Activated CD8-positive, alpha-beta memory T cell treated with anti-CD3 and anti-CD28 coated beads for 24 hours (primary cell): Measurements from ENCODE around the gene TRIM66.
A peak's percentile ranks its signal among the peaks of the same experiment; 100 is the strongest.
"Not testable (repeated sequence)": the region's sequence is repeated elsewhere in the genome, so short reads cannot be mapped to it uniquely, and the experiment has no call there.

Experiments
- DNase-seq: peaks from one replicate; pipeline ENCODE4 v3.0.0-alpha.2; 2020

TRIM66 gene

DNA sequence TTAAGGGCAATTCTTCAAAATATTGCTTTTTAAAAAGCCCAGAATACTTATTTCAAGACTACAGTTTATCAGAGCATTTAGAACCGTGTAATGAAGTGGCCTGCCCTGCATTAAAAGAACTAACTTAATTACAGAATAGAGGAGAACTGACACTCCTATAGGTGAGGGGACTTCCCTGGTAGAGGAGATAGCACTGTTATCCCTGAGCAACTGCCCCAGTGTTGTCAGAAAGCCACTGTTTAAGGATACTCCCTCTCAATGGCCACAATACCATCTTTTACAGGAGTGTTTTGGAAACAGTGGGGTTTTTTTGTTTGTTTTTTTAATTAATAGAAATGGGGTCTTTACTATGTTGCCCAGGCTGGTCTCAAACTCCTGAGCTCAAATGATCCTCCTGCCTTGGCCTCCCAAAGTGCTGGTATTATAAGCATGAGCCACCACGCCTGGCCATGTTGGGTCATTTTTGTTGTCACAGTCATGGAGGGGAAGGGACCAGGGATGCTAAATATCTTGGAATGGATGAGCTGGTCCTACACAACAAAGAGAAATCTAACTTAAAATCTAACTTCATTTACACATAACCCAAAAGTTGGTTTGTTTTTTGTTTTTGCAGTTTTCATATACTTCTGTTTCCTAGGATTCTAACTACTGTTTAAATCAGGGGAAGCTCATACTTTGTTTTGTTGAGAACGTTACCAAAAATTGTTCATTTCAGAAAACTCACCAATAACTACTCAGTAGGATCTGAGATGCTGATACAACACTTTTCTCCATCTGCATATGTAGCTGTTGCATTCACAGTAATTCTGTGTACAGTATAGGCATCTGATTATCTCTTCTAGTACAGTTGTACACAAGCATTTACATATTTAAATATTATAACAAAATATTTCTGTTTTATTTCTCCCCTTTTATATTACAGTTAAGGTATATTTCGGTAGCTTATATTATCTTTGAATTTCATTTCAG, 8.2 kb upstream of the TRIM66 start:
- DNase-seq, result no peak

DNA sequence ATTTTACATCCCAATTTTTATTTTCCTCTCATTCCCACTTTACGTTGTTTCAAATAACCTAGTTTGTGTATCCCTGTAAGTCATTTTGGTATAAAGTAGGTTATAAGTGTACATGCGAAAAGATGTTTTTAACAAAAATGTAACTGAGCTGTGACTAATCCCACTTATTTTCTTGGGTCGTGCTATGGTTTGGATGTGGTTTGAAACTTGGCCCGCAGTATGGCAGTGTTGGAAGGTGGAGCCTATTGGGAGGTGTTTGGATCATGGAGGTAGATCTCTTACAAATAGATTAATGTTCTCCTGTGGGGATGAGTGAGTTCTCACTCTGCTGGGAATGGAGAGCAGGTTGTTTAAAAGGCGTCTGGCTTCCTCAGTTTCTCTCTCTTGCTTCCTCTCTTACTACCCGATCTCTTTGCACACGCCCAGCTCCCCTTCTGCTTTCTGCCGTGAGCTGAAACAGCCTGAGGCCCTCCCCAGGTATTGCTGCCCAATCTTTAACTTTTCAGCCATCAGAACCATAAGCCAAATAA, 7.3 kb upstream of the TRIM66 start:
- no peak for DNase-seq

DNA sequence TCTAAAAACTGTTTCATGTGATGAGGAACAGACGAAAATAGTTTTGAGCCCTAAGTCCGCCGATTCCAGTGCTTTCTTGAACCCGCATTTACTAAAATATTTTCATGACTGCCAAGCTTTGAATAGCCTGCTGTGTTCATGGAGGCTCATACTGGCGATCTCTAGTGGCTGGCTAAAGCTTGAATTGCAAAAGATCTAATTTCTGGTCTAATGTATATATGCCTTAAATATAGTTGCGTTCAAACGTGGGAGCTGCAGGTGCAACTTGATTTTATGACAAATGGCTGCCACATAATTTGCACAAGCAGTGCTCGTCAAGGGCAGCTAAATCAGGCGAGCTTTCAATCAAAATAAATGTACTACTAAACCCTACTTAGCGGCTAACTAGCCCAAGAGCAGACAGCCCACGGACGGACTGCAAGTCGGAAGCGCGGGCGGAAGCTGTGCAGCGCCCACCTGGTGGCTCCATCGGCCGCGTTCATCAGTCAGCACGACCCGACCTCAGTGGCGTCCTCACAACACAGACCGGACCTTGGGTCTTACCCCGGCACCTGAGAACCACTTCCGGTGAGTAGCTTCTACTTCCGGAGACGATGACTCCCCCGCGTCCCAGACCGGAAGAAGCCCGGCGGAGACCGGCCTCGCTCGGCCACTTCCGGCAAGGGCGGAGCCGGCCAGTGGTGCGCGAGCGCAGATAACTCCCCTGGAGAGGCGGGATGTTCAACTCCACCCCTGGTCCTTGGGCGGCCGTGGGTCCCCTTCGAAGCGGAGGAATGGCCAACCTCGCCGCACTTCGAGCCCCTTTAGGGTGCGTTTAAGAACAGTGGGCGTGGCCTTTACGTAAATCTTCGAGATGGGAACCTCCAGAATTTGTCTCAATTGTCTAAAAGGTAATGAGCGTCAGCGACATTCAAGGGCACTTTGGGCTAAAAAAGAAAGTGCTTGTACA, 6.2 kb upstream of the TRIM66 start:
- DNase-seq, result peak; percentile 95

DNA sequence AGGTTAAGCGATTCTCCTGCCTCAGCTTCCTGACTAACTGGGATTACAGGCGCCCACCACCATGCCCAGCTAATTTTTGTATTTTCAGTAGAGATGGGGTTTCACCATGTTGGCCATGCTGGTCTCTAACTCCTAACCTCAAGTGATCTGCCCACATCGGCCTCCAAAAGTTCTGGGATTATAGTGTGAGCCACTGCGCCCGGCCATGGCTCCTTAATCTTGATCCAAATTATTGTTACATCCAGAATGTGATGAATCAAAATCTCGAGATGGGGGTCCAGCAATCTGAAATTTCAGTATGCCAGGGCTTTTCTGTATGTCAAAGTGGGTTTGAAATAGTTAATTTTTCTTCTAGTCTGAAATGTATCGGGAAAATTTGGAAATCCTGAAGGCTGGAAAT, 3.9 kb upstream of the TRIM66 start:
- peak; percentile 57 for DNase-seq

DNA sequence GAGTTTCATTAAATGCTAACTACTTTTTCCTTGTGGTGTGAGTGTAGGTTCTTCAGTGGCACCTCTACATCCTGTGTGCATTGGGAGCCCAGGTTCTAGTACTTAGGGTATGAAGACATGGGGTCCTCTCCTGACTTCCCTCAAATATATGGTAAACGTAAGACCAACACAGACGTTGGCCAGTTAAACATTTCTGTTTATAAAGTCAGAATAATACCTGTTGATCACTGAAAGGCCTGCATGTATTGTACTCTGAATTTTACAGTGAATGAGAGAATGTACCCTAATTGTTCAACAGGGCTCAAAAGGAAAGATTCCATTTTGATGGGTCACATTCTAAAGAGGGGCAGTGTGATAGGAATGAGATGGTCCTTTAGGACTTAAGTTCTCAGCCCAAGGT, 3.4 kb upstream of the TRIM66 start:
- DNase-seq, result no peak

DNA sequence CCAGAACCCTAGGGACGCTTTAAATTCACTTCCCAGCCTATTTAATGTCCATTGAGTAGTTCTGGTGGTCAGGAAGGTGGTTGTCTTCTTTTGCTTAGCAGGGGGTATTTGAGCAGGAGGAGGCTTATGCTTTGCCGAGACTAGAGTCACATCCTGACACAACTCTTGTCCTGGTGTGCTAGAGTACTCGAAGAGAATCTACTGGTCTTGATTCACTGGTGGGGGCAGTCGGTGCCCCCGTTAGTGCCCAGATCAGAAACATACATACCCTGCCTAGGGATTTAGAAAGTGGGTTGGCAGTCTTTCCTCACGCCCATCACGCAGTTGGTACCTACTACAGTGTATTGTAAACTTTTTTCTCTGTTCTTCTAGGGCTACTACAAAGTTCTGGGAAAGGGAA, 2.8 kb upstream of the TRIM66 start:
- DNase-seq, result peak; percentile 59

DNA sequence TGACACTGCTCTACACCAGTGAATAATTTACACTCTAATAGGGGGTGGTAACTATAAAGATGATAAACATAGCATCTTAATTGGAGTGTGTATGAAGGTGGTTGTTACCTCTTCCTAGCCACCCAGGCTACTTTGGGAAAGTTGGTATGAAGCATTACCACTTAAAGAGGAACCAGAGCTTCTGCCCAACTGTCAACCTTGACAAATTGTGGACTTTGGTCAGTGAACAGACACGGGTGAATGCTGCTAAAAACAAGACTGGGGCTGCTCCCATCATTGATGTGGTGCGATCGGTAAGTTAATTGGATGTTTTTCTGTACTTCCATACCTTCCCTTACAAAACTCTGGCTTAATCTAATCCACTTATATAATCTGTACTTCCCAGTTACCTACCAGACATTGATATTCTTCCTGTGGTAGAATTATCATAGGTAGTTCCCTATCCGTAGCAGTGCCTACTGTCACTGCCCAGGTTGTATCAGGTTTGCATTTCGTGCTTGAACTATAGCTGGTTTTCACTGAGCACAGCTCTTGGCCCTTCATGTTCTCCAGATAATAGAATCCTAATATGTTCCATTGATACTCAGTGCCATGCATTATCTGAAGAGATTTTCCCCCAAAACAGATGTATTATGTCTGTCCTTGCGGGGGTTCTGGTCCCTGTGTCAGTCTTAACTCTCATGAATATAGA, 2.3 kb upstream of the TRIM66 start:
- peak; percentile 53 for DNase-seq

DNA sequence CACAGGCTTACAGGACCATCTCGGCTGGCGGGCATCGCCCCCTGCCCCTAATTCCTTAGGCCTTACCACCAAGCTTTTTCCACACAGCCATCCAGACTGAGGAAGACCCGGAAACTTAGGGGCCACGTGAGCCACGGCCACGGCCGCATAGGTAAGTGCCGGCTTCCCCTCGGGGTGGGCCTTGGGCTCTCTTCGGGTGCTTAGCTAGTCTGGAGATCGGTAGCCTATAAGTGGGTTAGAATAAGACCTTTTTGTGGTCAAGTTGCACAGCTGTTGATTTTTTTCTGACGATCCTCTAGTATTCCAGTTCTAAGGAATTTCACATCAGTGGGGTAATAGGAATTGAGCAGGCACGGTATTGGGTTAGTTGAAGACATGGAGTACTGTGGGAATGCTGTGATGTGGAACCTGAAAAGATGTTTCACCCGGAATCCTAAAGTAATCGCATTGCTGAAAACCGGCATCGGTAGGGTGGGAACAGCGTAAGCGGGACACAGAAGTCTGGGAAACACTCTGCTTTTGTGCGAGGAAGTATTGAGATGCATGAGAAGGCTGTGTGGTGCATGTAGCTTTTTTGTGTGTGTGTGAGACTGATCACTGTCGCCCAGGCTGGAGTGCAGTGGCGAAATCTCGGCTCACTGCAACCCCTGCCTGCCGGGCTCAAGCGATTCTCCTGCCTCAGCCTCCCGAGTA, 796 bp upstream of the TRIM66 start:
- DNase-seq, result peak; percentile 67

DNA sequence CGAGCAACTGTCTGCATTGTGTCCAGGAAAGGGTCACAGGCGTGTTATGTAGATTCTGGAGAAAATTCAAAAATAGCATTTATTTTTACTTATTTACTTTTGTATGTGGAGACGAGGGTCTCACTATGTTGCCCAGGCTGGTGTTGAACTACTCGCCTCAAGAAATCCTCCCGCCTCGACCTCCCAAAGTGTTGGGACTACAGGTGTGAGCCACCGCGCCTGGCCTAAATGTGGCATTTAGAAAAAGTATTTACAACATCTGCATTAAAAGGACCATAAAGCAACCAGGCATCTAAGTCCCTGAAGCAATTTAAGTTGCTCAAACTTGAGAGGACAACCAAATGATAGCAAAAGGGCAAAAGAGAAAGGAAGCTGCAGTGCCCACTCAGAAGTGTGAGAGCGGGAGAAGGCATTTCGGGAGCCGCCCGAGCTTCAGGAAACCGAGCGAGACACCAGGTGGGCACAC, 595 bp downstream of the TRIM66 start:
- DNase-seq, result no peak

DNA sequence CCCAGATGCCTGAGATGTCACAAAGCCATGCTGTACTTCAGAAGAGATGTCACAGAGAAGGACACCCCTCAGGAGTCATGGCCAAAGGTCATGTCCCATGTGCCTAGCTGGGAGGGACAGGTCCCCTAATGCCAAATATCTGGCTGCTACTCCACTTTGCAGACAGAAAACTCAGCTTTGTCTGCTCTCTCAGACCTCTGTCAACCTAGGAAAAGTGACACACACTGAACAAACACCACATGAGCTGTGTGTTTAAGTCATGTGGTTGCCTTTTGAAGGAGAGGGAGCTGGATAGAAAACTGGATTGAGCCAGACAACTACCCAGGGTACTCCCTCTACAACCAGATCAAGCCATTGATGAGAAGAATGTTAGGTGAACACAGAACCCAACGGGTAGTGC, 3.5 kb downstream of the TRIM66 start:
- DNase-seq, result no peak

DNA sequence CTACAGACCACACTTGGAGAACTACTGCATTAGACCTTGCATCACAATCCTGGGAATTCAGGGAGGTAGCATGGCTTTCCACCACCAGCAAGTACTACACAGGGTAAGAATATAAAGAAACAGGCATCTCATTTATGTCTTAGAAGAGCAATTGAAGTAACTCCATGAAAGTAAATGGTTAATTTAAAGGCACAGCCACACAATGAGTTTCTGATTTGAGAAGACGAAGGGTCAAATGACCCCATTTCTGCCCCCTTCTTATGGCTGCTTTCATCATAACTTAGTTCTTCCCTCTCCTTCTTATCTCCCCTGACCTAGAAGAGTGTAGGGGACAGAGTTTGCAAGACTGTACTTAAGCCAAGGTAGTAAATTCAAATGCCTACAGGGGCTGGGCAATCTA, 6.0 kb downstream of the TRIM66 start:
- DNase-seq, result no peak

DNA sequence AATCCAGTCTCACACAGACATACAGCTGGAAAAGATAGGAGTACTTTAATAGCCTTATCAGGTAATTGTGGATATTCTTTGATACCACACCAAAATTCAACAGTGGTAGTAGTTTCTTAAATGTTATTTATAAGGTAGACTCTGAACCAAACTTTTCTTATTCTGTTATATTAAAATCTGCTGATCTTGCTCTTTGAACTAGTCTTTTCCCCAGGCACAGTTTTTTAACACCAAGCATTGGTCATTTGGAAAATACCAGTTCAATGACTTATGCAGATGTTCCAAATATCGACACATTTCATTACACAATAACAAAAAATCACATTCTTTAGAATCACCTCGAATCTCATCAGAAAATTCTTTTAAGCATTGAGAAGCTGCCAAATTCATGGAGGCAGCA, 7.6 kb downstream of the TRIM66 start:
- no peak for DNase-seq

DNA sequence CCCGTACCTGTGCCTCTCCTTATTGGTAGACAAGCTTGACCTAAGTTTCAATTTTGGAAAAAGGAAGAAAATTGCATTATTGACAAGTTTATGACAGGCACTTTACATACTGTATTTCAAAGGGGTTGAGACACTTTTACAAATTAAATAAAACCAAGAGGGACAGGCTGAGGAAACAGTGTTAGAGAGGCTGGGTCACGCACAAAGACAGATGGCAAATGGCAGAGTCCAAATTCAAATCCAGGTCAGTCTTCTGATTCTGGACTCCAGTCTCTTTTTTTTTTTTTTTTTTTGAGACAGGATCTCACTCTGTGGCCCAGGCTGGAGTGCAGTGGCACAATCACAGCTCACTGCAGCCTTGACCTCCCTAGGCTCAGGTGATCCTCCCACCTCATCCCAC, 10.1 kb downstream of the TRIM66 start:
- no peak for DNase-seq

DNA sequence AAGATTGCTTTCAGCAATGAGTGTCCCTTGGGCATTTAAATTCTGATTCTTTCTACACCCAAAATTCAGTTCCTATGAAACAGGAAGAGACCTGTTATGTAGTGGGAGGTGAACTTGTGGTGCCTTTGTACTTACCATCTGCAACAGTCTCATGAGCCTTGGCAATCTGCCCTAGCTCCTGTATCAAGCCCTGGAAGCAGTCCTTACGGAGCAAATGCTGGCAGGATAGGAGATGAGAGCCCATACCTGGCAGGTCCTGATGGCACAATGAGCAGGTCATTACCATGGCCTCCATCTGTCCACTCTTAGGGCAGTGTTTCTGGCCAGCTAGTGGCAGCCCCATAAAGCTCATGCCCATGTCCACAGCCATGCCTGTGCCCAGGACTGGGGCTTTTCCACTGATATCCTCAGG, 10.8 kb downstream of the TRIM66 start:
- DNase-seq, result no peak

DNA sequence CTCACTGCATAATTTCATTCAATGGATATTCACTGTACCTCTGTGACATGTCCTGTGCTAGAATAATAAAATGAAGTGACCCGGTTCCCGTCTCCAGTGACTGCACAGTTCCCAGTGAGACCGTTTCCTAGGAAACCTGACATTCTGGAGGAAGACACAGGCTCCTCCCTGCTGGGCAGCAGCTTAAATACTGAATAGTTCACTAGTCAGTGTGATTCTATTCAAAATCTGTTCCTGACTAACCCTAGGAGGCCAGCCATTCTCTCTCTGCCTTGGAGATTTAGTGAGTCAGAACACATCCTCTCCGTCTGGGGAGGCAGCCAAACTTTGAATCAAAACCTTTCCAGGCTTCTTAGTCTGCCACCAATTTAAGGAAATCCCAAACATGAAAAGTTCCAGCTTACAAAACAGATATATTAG, 11.3 kb downstream of the TRIM66 start:
- DNase-seq, result no peak

DNA sequence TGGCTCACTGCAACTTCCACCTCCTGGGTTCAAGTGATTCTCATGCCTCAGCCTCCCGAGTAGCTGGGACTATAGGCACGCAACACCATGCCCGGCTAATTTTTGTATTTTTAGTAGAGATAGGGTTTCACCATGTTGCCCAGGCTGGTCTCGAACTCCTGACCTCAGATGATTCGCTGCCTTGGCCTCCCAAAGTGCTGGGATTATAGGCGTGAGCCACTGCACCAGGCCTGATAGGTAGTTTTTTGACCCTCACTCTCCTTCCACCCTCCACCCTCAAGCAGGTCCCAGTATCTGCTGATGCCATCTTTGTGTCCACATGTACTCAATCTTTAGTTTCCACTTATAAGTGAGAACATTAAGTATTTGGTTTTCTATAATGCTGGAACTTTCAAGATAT, 12.4 kb downstream of the TRIM66 start:
- not testable (repeated sequence) for DNase-seq

DNA sequence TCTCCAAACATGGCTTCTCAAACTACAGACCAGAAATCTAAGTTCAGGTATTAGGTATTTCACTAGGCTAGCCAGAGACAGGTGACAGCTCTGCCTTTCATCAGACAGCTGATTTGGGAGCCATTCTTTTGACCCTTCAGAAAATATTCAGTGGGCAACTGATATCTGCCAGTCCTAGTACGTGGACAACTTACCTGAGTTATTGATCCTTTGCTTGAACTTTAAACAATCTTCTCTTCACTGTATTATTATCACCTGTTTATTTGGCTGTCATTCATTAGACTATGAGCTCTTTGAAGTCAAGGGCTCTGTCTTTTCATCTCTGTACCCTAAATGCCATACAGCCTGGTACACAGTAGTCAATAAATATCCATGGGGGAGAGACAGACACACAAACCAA, 17.2 kb downstream of the TRIM66 start:
- DNase-seq, result no peak

DNA sequence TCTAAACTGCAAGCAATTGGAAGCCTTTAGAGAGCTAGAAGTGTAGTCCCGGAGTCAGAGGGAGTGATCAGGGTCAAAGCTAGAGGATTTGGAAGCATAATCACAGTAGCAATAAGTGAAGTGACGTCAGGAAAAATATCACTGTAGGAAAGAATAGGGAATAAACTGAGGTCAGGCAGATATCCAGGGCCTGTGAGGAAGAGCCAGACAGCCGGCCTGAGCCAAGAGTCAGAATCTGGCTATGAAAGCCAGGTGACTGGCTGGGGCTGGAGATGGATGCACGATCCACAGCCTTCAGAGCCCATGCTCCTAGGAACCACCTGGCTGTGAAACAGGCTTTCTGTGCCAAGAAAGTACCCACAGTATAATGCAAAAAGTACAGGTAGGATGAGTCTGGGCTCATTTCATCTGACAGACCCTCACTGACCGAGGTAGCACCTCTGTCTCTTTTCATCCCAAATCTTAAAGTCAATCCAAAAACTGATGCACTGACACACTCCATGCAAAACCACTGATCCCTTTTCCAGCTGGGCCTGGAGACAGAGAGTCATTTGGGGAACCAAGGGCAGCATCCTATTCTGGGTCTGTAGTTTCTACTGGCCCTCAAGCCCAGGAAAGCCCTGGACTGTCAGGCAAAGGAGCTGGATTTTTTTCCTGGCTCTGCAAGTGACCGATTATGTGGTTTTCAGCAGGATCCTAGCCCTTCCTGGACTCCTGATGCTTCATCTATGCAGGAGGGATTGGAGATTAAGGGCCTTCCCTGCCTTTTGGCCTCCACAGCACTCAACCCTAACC, 21.3 kb downstream of the TRIM66 start:
- no peak for DNase-seq

DNA sequence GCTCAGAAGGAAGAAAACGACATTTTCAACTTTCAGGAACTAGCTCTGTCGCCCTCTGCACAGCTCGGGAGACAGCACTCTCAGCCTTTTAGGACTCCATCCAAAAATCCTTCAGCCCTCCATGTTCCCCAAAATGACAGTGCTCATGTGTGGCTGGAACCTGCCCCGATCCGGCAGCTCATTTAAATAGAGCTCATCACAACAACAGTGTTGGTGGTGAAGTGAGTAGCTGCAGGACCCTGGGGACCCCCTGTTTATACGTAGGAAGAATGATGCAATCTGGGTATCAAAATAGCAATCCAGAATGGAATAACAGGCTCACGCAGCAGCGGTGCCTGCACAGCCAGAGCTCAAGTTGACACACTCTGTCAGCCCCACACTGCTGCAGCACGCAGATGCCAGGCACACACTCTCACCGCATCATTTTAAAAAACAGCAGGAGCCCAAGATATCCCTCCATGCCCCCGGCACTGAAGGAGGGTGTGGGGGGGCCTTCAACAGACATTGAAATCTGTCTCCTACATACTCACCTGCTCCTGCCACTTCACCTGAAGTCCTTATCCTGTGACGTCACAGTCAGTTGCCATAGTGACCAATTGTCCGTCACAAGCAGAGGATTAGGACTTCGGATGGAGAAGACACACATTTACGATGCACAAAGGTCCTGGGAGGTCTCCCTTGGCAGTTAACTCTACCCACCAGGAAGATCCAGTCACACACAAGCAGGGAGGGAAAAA, 24.0 kb downstream of the TRIM66 start:
- DNase-seq, result no peak

DNA sequence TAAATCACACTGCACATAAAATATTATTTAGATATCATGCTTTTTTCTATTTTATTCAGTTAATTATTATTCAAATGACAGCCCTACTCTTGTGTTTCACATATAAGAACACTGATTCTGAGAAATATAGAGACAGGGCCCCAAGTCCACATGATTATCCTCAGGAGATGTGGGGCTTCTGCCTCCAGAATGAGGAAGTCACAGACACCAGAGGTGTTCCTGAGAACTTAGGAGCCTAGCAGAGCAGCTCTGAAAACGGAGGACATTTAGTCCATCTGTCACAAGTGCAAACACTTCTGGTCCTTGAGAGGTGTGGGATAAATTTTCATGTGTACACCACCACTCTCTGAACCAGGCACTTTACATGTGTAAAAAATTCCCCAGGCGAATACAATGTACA, 26.2 kb downstream of the TRIM66 start:
- no peak for DNase-seq
